ENCODE measurements around the gene NDST4. TPM values are rescaled to one million over a fixed set of nuclear protein-coding genes. Genes with fewer than 3 reads are reported as not detected.
A peak's percentile ranks its signal among the peaks of the same experiment; 100 is the strongest.

The NDST4 gene
- polyA plus RNA-seq, 3 donors: 0.62 to 0.96 (median 0.66) TPM

DNA sequence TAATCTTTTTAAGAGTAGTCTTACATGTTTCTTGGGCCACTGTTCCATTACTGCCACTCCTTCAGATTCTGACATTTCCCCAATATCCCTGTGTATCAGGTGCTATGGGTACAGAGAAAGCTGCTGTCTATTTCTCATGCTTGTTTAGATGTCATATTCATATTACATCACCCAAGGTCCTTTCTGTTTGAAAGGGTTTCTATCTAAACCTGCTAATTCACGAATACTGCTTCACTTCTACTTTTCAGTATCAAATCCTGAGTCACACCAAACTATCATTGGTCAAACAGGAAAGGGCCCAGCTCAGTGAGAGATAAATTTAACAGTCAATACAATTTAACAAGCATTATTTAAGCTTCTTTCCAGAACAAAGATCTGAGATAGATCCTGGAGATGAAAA, 273.4 kb downstream of the NDST4 start:
- no peak for DNase-seq (ENCODE audit: extremely low read depth in 1 of 11, low read depth in 9 of 11, low spot score in 4 of 11)

DNA sequence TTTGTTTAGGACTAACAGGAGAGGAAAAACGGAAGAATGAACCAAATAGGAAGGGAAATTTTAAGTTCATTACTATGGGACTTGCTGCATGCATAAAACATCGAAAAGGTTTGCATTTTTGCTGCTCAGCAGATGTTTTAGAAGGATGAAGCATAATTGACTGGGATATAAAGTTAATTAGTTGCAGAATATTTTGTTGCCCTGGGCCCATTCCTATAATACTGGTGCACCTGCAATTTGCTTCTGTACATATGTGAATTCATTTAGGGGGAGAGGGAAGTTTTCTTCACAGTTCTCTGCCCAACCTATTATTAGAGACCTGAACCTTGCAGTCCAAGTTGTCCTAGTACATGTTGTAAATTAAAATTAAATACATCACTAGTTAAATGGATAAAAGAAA, 282.8 kb downstream of the NDST4 start:
- peak in 2 of 11 donors; percentile 3 to 4 for DNase-seq (ENCODE audit: extremely low read depth in 1 of 11, low read depth in 9 of 11, low spot score in 4 of 11)

- no peak for DNase-seq (ENCODE audit: extremely low read depth in 1 of 11, low read depth in 9 of 11, low spot score in 4 of 11)
Measured at GRCh38 chr4:114827651-114828050, 285.8 kb downstream of the NDST4 start.

DNA sequence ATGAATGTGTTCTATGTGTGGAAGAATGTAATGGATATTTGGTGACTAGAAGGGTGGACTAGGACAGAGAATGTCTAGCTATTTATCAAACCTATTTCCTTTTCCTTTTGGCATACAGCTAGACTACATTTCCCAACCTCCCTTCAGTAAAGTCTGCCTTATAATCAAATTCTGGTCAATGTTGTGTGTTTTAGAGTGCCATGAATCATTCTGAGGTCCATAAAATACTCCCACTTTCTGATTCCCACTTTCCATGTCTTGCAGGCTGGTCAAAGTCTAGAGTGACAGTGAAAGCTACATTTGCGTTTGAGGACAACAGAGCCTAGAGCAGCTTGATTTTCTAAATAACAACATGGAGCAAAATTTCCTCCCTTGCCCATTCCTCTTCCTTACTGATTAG, 297.7 kb downstream of the NDST4 start:
- DNase-seq (ENCODE audit: extremely low read depth in 1 of 11, low read depth in 9 of 11, low spot score in 4 of 11): no peak

GRCh38 chr4:114813961-114814360, 299.5 kb downstream of the NDST4 start:
- DNase-seq (ENCODE audit: extremely low read depth in 1 of 11, low read depth in 9 of 11, low spot score in 4 of 11): no peak

DNA sequence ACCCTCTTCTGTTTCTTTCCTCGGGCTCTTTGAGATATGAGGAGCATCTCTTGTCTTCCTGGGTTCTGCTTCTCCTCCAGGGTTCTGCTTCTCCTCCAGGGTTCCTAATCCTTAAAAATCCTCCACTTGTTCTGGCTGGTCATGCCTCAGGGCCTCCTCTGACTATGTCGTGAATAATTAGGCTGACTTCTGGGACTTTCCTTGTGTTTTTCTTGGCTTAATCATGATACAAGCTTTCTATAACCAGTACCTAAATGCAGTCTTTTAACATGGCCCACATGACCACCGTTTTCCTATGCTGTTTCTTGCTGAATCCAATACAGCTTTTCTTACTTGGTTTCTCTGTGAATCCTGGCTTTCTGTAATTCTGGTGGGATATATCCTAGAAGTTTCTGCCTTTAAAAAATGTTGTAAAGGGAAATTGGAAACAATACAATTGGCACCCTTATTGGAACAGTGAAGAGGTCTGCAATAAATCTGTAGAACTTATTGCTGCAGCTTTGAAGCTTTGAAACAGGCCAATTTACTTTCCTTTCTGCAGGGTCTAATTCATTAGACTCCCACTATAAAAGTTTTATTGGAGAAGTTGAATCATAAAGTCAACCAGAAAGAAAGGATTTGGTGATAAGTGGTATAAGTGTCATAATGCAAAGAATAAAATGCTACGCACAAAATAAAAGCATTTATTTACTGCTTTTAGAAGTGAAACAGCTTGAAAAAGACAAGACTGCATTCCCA, 301.7 kb downstream of the NDST4 start:
- DNase-seq (ENCODE audit: extremely low read depth in 1 of 11, low read depth in 9 of 11, low spot score in 4 of 11): peak; percentile 13 to 57 (median 22)

DNA sequence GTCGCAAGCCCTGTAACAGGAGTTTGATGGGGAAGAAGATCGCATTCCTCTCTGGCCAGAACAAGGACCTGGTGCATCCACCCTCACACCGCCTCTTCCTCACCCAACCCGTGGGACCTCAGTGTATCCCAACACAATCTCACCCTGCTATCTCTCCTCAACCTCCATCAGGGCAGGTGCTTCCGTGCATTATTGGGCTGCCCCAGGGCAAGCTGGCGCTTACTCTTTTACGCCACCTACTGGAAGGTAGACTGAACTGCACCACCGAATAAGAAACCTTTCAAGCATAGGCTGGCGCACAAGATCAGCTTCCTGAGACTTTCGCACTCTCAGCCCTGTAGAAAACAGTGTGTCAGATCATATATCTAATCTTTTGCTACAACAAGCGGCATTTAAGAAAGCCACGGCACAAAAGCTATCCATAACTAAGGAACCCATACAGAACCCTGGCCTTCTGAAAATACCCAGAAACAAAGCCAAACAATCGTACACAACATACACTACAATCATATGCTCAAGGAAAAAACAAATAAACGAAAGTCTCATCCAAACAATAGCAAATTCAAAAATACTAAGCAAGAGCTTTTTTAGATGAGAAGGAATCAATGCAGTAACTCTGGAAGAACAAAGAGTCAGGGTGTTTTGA, 305.5 kb downstream of the NDST4 start:
- no peak for DNase-seq (ENCODE audit: extremely low read depth in 1 of 11, low read depth in 9 of 11, low spot score in 4 of 11)

DNA sequence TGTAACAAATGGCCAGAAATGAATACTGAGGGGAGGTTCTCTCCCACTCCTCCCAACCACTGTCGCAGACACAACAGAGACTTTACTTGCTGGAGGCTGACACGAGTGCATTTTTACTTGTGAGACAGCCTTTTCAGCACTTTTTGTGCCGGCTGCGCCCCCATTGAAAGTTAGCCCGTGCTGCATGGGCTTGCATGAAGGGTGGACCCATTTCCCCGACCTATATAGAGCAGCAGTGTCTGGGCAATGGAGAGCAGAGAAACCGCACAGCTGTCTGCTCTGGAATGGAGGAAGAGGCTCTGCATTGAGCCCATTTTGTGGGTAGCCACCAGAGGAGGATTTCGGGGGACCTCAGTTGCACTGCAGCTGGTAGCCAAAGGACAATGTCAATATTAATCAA, 306.1 kb downstream of the NDST4 start:
- no peak for DNase-seq (ENCODE audit: extremely low read depth in 1 of 11, low read depth in 9 of 11, low spot score in 4 of 11)

GRCh38 chr4:114791976-114792375, 321.4 kb downstream of the NDST4 start:
- no peak for DNase-seq (ENCODE audit: extremely low read depth in 1 of 11, low read depth in 9 of 11, low spot score in 4 of 11)

- no peak for DNase-seq (ENCODE audit: extremely low read depth in 1 of 11, low read depth in 9 of 11, low spot score in 4 of 11)
Measured at GRCh38 chr4:114785570-114785969, 327.9 kb downstream of the NDST4 start.

DNA sequence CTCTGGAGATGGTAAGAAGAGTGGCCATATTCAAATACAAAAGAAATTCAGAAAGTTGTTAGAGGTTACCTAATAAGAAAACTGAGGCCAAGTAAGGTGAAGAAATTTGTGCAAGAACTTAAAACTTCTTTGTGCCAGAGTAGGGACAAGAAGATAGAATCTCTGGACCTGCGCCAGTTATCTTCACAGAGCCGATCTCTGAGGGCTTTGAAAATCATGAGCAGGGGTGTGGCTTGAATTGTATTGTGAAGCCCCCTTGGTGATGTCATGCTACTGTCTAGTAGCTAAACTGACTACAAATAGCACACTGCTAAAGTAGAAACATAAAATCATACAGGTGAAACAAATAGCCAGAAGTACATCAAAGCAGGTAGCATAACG, 330.2 kb downstream of the NDST4 start:
- no peak for DNase-seq (ENCODE audit: extremely low read depth in 1 of 11, low read depth in 9 of 11, low spot score in 4 of 11)

GRCh38 chr4:114782415-114783214, 330.8 kb downstream of the NDST4 start:
- no peak for DNase-seq (ENCODE audit: extremely low read depth in 1 of 11, low read depth in 9 of 11, low spot score in 4 of 11)

GRCh38 chr4:114780205-114780604, 333.2 kb downstream of the NDST4 start:
- DNase-seq (ENCODE audit: extremely low read depth in 1 of 11, low read depth in 9 of 11, low spot score in 4 of 11): peak in 10 of 11 donors; percentile 2 to 28 (median 16)
